GM21360 (cell line): ENCODE measurements around the gene TLNRD1.

Experiments used
- ATAC-seq: cut with Tn5 transposase; IDR thresholded peaks from one replicate; pipeline ENCODE4 v1.9.1; 2021; ENCODE audit warnings: mild to moderate bottlenecking, moderate library complexity; ENCODE audit not compliant: unreplicated experiment

TLNRD1 gene

DNA sequence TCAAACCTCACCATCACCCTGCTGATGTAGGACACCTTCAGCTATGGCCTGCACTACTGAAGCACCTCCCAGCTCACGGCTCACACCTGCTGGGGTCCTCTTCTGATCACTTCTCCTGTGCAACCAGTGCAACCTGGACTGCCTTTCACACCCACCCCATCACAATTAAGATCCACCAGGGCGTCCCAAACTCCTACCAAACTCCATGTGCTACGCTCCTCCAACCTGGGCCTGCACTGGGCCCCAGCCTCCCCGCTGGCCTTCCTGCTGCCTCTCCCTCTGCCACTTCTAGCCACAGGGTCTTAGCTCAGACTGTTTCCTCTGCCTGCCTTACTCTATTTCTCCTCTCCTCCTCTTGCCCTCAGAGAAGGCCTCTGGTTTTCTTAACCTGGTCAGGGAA, 23.9 kb upstream of the TLNRD1 start:
- ATAC-seq, result no peak

DNA sequence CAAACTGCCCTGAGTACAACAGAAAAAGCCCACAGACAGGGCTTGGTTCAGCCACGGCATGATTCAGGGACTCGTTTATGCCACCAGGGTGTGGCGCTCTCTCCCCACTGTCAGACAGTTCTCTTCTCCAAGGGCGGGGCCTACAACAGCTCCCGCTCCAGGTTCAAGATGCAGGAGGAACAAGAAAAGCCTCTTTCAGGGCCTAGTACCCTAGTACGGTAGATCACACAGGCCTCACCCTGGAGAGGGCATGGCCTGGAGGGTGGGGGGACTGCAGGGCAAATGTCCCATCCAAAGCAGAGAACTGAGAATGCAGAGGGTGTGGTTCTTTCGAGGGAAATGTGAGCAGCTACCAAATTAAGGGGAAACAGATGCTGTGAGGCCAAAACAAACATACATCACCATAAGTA, 23.1 kb upstream of the TLNRD1 start:
- ATAC-seq, result no peak

DNA sequence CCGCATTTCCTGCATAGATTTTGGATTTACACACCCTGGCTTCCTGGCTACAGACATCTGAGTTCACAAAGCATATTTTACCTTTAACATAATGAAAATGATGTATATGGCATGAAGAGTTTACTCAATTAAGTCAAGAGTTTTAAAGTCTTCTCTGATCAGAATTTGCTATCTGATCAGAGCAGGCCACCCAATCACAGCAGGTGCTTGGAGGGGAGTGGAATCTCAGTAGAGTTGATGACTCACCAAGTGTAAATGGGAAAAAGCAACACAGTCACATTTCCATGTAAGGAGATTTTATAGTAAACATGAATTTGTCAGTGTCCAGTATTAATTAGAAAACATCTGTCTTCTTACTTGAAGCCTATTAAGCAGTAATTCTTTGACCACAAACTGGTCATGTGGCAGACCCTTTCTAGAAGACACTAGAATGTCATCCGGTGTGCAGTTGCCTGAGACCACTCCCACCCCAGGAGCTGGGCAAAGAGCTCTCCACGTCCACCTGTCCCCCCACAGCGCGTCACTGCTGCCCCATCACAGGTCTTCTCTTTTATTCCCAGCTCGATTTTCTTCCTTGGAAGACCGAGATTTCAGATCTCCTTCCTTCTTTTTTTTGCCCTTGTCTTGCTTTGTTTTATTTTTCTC, 21.9 kb upstream of the TLNRD1 start:
- ATAC-seq, result no peak

DNA sequence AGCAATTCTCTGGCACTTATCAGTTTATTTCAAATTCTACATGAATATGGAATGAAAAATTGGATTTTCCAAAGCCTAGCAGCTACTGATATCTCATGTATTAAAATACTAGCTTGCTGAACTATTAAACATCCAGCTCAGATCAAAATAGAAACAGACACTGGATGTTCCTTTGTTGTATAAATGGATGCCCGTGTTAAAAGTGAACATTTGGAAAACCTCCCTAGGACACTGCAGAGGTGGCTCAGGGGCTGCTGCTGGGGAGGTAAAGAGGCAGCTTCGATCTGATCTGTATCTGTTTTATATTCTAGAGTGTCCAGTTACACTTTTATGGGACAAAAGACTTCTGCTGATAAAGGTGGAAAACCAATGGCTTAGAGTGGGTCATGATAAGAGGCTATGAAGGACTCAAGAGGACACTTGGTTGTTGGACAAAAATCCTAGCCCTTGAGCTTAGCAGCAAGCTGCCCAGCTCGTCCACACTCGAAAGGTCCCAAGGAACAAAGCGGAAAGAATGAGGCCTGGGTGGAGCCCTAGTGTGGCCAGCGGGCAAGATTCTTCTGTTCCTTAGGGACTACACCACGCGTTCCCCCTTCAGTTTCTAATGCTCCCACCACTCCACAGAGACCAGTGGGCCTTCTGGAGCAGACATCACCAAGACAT, 21.1 kb upstream of the TLNRD1 start:
- ATAC-seq, result no peak

DNA sequence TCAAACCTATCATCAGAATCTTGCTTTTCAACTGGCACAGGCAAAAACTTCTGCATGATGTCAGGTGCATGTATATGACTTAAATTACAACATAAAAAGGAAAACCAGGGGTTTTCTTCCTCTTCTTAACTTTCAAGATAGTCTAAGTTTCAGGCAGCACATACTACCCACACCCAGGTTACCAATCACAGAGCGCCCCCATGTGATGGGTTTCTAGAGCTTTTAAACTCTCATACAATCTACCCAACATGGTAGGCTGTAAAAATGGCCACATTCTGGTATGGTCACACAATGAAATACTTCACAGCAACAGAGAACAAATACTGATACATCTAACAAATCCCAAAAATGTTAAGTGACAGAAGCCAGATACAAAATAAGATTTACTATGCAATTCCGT, 18.5 kb upstream of the TLNRD1 start:
- ATAC-seq, result no peak

DNA sequence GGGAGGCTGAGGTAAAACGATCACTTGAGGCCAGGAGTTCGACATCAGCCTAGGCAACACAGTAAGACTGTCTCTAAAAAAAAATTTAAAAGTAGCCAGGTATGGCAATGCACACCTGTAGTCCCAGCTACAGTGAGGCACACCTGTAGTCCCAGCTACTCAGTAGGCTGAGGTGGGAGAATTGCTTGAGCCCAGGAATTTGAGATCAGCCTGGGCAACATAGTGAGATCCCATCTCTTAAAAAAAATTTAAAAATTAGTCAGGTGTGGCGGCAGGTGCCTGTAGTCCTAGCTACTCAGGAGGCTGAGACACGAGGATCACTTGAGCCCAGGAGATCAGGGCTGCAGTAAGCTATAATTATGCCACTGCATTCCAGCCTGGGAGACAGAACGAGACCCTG, 17.9 kb upstream of the TLNRD1 start:
- no peak for ATAC-seq

DNA sequence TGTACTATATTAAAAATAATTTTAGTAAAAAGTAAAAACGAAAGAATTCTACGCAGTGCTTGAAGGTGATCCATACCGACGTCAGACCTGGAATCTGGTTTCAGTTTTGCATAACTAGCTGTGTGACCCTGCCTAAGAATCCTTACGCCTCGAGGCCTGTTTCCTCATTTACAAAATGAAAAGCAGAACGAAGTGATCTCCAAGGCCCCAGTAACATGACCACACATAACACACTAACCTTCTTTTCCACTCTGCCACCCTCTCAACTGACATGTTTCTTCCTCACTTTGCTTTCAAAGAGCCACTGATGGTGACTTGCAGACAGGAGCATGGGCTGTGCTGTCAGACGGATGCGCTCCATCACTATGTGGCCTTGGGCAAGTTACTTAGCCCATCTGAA, 15.9 kb upstream of the TLNRD1 start:
- no peak for ATAC-seq

DNA sequence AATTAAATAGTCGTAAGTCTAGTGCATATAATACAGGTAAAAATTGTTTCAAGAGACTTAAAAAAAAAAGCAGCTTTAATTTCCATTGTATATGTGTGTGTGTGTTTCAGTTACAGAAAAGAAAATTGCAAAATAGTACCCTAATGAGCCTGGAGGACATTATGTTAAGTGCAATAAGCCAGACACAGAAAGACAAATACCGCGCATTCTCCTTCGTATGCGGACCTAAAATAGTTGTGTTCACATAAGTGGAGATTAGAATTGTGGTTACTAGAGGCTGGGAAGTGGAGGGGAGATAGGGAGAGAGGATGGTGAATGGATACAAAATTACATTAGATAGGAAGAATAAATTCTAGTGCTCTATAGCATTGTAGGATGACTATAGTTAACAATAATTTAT, 14.7 kb upstream of the TLNRD1 start:
- ATAC-seq, result no peak

DNA sequence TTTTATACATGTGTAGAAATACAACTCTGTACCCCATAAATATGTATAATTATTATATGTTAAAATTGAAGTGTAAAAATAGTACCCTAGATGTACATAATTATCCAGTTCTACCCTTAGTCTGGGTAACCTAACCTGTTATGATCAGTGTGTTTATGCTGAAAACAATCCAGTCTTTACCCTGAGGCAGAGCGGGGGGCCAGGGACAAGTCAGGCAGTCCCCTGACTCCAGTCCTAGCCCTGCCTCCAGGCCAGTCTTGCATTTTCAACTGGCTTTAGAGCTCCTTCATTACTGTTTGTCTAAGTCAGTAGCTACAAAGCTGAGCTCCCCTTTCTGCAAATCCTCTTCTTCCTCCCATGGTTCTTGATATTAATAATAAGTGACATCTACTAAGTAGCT, 14.2 kb upstream of the TLNRD1 start:
- no peak for ATAC-seq

DNA sequence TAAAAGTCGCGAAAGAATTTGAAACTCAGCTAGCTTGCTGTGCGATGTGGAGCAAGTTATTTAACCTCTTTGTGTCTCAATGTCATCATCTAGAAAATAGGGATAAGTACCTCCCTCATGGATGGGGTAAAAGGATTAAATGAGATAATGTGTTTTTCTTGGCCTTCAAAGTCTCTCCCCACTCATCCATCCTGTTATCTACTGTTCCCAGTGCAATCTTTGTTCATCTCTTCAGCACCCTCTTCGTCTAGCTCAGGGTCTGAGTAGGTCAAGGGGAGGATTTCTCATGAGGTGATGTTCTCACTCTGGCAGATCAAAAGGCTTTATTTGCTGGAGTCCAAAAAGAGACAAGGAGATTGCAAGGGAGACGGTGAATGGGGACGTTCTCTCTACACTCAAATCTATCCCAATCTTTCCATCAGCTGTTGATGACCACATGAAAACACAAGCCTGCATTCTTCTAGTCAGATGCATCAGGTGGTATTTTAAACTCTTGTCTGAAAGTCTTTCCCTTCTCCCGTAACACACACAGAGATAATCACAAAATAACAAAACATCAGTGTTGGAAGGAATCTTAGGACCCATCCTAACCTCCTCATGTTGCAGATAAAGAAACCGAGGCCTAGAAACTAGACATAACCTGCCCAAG, 12.5 kb upstream of the TLNRD1 start:
- no peak for ATAC-seq

DNA sequence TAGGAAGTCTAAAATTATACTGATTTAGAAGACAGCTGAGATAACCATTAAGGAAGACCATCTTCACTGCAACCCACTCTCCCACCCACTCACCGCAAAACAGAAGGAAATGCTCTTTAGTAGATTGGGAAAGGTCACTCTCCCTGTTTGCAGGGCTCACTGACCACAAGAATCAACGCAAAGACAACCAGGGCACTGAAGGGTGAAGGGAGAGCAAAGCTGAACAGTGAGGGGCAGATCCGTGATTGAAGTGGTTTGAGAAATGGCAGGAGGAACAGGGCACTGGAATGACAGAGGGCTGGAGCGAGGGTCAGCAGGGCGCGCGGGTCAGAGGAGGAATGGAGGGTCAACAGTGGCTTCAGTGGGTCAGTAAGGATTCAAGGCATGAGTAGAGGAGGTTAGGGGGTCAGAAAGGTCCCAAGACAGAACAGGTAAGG, 11.6 kb upstream of the TLNRD1 start:
- ATAC-seq, result peak; percentile 2

DNA sequence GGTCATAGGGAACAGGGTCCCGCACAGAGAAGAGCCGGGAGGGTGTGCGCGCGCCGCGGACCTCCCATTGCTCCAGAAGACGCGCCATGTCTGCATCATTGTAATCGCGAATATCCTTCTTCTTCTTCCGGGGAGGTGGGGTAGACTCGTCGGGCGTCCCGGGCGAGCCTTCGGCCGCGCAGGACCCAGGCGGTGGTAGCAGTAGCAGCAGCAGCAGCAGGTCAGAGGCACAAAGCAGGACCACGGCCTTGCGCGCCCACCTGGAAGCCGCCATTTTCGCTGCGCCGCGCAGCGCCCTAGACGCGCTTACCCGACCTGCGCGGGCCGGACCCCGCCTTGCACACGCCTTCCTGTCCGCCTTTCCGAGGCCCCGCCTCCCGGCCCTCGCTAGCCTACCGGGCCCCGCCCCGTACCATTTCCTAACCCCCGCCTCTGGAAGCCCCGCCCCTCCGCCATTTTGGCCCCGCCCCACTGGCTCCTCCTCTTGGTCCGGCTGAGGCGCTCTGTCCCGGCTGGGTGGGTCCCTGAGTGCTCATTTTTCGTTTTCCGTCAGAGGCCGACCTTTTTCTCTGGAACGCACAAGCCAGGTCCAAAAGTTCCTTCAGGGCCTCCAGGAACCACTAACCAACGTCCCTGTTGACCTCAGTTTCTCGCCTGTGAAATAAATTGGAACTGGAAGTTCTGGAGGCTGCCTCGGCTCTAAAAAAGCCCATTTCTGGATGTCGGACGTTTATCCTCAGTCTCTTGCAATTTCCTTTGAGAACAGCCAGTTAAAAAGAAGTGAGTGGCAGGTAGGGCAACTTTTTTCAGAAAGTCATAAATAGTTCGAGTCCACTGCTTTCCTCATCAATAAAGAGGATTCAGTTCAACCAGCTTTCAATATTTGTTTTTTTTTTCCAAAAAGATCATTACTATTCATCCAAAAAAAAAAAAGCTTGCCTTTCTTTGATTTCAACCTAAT, 10.9 kb upstream of the TLNRD1 start, which contains the start of gene MESD:
Gene MESD (minus strand): TSS at position 302 of the 961 bp plus-strand sequence. CDS start 28 bp downstream, at position 274.
- peak; percentile 93 for ATAC-seq

DNA sequence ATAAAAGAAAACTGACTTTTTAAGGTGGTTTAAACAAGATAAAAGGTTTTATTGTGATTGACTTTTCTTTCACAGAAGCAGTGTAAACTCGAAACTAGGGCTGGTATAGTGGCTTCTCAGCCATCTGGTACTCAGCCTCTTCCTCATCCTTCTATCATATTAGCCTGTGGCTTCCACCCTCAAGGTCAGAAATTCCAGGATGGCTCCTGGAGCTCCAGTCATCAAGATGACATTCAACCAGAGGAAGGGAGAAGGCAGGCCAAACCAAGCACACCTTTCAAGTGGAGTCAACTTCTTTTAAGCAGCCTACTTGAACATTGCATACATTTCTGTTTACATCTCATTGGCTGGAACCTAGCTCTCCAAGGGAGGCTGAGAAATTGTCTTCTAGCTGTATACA, 9.8 kb upstream of the TLNRD1 start:
- ATAC-seq, result no peak

DNA sequence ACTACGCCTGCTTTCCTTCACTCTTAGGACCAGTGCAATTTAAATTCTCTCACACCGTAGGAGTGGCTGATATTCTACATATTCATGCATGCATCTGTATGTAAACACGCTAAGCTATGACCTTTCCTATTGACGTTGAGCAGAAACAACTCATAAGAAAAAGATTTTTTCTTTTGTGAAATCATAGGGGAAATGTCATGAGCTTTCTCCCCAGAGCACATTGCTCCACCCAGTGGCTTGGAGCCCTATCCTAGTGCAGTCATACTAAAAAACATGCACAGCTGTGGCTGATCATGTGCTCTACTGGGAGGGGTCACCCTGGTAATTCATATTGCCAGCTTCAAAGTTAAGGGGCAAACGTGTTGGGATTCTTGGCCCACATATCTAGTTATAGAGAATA, 9.3 kb upstream of the TLNRD1 start:
- no peak for ATAC-seq

DNA sequence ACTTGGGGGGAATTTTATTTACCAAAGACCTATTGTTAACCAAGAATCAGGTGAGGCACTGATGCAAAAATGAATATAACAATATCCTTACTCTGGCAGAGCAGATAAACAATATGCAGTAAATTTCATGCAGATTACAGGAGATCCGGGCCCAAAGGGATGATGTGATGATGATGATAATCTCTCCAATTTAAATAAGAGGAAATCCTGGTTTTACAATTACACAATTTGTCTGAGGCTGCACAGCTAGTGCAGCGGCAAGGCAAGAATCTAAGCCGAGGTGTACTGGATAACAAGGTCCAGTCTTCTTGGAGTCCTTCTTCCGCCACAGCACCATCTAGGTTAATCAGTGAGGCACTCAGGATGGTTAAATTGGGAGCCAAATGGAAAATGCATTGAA, 8.7 kb upstream of the TLNRD1 start:
- no peak for ATAC-seq

DNA sequence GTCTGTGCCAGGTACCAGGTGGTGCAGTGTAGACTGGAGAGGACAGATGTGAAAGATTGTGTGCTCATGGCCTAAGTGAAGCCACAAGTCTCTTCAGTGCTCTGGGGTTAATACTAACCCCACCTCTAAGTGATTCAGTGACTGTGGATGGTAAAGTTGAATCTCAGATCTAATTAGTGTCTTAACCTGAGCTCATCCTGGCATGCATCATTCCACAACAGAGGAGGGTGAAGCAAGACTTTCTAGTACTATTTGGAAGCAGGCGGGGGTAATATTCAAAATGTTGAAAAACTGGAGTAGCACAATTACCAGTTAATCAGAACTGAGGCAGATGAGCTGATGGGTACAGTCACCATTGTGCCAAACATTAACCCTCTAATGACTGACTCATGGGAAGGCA, 8.3 kb upstream of the TLNRD1 start:
- no peak for ATAC-seq

DNA sequence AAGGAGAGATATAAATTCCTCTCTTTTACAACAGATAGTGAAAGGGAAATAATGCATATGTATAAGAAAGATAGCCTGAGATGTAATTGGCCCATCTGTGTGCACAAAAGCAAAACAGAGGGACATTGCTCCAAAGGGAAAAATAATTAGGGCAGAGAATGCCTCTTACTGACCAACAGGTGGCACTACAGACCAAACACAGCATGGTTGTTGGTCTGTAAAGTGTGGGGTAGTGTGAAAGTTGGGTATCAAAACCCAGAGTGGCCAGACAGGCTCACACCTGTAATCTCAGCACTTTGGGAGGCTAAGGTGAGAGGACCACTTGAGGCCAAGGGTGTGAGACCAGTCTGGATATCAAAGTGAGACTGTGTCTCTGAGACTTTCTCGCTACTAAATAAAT, 4.5 kb upstream of the TLNRD1 start:
- ATAC-seq, result no peak

DNA sequence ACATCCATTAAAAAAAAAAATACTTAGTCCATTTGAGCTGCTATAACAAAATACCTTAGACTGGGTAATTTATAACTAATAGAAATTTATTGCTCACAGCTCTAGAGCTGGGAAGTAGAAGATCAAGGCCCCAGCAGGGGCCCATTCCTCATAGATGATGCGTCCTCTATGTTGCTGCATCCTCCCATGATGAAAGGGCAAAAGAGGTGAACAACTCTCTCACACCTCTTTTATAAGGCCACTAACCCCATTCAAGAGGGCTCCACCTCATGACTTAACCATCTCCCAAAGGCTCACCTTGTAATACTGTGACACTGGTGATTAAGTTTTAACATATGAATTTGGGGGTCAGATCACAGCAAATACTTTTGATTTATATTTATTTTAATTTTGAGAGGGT, 3.0 kb upstream of the TLNRD1 start:
- no peak for ATAC-seq

DNA sequence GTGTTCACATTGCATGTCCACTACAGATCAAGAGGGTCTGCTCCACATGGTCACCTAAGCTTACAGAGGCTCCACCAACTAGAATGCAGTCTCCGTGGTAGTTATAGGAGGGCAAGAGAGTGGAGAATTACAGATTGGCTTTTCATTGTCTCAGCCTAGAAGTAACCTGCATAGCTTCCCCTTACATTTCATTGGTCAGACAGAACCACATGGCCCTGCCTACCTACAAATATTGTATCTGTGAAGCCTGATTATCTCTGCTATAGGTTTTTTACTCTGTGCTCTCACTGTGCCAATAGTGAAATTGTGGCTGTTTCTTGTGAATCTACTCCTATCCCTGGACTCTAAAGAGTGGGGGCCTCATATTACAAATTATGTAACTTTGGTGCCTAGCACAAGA, 2.5 kb upstream of the TLNRD1 start:
- no peak for ATAC-seq

DNA sequence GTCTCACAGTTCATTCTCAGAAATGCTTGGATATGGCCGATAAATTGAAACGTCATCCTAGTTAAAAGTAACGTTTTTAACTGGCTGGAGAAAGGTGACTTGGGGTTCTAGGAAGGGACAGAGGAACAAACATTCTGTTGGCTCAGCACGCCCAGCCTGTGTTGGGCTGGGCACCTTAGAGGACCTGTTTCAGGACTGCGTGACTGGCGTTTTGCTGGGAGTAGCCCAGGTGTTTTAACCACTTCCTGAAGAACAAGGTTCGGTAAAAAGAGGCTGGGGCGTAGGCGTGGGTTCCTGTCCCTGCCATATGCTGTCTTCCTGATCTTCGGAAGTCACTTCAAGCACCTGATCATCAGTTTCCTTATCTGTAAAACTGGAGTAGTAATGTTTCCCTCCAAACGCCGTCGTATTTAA, 1.1 kb upstream of the TLNRD1 start:
- ATAC-seq, result peak; percentile 28

DNA sequence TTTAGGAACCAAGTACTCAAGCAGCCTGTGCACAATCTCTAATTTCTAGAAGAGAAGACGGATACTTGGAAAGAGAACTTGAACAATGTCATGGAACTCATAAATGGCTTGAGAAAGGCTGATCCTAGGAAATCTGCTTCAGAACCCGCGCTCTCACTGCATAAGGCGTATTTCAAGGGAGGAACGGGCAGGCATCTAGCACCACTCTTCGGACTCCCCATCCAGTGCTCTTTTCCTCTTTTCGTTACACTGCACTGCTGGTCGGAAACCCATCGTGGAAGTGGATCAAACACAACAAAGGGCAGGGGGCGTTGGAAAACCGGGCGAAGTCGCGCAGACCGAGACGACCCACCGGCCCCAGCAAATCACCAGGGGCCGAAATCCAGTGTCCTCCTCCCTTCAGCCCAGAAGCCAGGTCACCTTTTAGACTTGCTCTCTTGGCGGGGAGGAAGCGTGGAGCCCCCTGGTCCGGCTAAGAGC, 539 bp upstream of the TLNRD1 start:
- ATAC-seq, result no peak
